DMS153 (cell line): Measurements from ENCODE around the gene CLEC2A.

Experiments used
- DNase-seq: peaks from one replicate; lab custom pipeline; 2025; lab: John Stamatoyannopoulos, UW

The CLEC2A gene

DNA sequence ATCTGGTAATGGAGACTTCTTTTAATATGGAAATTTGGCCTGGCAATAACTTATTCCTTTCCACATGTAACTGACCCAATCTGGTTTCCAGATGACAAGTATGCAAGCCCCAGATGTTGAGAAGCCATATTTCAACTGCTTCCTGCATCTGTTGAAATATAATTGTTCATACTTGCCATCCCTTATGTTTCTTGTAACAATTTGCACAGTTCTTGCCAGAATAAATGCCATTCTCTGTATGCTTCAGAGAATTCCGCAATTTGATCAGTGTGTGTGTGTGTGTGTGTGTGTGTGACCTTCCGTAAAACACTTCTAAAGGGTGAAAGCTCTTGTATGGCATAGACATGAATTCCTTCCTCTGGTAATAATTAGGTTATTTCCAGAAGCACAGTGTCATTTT is 1.8 kb upstream of the CLEC2A start:
- no peak for DNase-seq

DNA sequence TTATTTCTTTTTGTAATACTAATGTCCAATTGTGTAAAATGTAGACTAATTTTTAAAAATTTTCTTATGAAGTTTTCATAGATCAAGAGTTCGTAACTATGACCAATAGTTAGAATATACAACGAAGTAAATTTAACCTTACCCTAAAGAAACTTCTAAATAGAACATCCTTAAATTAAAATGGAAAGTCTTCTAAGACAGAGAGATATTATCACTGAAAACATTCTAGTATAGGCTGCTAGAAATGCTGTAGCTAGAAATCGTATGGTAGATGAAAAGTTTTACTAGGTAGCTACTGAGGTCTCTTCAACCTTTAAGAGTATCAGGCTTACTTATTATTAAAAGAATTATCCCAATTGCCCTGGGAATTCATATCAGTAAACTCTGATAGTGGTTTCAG is 925 bp downstream of the CLEC2A start:
- DNase-seq = no peak

DNA sequence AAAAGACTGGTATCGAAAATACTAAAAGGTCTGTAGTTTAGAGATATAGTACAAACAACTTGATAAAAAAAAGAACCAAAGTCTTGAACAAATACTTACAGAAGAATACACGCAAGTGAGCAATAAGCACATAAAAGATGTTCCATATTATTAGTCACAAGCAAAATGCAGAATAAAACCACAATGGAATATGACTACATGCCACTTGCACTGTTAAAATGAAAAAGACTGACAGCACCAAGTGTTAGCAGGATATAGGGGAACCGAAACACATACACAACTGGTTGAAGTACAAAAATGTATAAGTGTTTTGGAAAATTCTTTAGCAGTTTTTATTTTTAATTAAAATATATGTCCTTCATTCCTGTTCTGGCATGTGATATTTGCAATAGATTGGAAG is 3.6 kb downstream of the CLEC2A start:
- no peak for DNase-seq

DNA sequence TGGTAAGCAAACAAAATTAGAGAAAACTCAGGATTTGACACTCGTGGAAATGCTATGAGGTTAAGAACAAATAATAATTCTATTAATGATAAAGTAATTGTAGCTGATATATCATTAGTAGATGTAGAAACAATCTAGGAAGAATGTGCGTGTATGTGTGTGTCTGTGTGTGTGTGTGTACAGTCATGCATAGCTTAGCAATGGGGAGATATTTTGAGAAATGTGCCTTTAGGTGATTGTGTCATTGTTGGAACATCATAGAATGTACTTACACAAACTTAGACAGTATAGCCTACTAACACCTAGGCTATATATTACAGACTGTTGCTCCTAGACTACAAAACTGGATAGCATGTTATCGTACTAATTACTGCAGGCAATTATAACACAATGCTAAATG is 5.3 kb downstream of the CLEC2A start:
- DNase-seq = no peak

DNA sequence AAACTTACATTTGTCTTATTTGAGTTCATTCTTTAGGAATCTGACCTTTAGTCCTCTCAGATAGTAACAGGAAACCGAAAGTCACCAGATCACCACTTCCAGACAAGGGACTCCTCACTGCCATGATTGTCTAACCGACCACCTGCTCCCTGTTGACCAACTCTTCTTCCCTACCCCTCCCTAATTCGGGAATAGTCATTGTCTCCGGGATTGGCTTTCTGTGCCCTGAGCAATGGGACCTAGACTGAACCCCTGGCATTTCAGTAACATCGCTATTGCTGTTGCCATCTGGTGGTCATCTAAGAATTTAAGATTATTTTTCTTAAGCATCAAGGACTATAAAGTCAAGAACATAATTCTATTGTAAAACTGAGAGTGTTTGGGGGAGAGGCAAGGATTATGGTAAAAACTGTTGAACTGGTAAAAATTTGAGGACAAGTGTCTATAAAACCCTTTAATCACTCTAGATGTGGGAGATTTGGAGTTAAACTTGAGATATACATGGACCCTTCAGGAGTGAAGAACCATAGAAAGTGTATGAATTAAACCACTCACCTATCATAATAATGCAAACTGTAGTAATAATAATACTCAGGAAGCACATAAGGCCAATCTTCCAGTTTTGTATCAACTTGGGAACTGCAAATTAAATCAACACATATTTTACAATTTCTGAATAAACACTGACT is 6.3 kb downstream of the CLEC2A start:
- DNase-seq = peak; percentile 13

DNA sequence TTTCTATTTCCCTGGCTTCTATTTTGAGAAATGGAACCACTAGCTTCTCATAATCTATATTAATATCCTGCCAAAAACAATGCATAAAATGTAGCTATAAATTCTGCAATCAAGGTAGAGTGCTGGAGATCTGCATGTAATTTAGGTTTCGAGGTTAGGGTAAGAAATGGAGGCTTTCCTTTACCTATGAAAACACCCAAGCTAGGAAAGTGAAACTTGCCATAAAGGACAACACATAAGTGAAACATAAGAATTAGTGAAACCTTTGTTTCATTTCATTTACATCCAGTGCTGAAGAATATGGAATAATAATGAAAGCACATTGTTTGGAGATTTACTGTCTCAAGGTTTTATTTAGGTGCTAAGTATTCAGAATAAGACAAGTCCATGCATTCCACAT is 9.7 kb downstream of the CLEC2A start:
- no peak for DNase-seq

DNA sequence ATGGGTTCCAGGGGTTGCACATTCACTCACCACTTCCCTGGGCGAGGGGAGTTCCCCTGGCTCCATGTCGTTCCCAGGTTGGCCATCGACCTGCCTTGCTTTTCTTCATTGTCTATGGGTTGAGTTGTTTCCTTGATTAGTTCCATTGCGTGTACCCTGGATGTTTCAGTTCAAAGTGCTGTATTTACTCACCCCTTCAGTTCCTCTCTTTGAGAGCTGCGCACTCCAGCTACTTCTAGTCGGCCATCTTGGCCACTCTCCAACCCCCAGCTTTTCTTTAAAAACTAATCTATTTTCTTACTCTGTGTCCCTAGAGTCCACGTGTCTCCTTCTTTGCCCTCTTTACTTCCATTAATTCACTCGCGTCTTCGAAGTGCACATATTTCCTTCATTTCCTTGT is 11.7 kb downstream of the CLEC2A start:
- DNase-seq = no peak

DNA sequence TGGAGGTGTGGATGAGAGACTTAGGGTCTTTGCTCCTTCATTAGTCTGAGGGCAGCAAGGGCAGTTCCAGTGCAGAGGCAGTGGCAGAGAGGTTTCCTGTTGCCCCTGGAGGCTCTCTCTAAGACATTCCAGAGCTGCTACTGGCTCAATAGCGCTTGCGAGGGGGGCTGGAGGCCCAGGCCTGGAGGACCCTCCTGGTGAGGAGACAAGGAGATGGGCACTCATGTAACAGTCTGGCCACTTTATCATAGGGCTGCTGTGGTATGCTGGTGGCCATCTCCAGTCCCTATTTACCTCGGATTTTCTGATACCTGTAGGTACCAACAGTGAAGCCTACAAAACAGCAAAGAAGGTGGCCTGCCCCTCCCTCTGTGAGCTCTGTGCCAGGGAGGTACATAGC is 12.7 kb downstream of the CLEC2A start:
- no peak for DNase-seq

DNA sequence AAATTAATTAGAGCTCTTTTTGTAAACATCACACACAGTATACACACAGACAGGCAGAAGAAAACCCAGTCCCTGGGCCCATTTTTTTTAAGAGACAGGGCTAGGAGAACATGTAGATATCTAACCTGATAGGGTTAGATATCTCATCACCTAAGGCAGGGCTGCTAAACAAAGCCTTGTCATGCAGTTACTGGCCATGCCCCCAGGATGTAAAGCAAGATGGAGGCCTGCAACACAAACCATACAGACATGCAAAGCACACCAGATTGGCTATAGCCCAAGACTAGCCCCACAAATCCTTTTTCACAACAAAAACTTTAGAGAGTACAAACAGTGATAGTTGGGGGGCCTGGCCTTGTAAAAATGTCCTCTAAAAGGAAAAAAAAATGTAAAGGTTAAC is 20.5 kb downstream of the CLEC2A start:
- DNase-seq = no peak

DNA sequence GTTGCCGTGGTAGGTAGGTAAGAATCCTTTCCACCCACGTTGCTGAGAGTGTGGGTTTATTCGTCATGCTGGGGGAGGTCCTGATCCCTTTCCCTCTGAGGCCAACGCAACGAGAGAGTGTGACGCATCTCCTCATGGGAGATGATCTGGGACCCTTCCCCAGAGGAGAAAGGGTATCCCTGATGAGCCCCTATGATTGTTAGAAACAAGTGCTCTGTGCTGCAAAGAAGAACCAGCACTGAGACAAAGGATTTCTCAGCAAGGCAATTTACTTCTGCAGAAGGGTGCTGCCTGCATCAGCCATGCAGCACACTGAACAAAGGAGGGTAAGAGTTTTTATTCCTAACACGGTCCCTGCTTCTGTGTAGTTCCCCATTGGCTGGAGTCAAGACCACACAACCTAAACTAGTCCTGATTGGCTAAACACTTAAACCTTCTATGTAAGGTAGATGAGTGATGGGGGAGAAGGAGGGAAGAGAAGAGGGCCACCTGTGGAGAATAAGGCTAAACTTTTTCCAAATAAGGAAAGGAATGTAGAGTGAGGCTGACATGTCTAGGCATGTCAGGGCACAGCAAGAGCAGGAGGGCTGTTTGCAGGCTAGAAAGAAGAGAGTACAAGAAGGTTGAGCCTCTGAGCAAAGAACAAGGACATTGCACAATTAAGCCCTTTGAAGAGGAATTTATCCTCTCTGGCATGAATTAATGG is 21.3 kb downstream of the CLEC2A start:
- no peak for DNase-seq

DNA sequence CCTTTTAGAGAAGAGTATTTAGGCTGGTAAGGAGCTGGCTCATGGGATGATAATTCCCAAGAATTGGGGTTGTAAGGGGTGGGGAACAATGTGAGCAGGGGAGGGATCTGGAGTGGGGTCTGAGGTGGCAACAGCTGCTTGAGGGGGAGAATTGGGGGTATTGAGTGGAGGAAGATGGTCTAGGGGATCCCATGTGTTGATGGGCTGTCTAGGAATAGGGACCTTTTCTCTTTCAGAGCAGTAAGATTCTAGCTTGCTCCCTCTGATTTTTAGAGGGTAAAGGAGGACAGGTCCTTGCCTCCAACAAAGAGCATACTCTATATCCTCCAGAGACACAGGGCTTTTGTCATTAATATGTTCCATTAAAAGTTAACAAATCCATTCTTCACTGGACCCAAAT is 22.4 kb downstream of the CLEC2A start:
- no peak for DNase-seq

DNA sequence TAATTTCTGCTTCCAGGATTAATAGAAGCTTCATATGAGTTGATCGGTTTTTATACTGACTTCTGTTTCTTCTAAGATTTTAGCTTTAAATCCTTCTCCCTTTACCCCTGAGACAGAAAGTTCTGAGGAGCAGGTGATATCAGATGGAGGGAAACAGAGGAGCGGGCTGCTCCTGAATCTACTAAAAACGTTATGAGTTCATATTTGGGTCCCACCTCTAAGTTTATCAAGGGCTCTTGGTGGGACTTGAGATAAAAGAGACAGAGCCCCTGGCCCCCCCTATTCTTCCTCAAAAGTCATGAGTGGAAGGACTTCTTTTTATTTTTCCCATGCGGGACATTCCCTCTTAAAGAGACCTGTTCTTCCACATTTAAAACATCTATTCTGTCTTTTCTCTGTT is 23.8 kb downstream of the CLEC2A start:
- DNase-seq = no peak

DNA sequence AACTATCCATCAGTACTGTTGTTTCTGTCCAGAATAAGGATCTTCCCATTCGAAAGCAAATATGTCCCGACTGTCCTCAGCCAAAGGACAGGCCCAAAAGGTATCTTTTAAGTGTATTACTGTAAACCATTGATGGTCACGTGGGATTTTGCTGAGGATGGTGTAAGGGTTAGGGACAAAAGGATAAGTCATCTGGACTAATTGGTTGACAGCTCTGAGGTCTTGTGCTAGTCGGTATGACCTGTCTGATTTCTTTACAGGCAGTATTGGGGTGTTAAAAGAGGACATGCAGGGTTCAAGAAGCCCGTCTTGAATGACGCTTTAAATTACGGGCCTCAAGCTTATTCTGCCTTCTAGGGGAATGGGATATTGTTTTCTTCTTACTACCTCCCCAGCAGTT is 24.4 kb downstream of the CLEC2A start:
- DNase-seq = no peak

DNA sequence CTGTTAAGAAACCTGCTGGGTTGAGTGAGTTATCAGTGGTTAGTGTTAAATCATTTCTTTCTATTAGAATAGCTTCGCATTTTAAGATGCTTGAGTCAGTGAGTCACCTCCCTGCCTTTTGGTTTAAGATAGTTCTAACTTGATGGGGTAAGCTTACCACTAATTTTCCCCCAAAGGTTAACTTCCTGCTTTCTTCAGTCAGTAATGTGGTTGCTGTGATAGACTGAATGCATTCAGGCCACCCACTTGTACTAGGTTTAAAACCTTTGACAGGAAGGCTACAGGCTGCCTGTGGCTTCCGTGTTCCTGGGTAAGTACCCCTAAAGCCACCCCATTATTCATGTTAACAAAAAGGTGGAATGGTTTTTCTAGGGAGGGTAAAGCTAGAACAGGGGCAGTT is 25.3 kb downstream of the CLEC2A start:
- DNase-seq = no peak

DNA sequence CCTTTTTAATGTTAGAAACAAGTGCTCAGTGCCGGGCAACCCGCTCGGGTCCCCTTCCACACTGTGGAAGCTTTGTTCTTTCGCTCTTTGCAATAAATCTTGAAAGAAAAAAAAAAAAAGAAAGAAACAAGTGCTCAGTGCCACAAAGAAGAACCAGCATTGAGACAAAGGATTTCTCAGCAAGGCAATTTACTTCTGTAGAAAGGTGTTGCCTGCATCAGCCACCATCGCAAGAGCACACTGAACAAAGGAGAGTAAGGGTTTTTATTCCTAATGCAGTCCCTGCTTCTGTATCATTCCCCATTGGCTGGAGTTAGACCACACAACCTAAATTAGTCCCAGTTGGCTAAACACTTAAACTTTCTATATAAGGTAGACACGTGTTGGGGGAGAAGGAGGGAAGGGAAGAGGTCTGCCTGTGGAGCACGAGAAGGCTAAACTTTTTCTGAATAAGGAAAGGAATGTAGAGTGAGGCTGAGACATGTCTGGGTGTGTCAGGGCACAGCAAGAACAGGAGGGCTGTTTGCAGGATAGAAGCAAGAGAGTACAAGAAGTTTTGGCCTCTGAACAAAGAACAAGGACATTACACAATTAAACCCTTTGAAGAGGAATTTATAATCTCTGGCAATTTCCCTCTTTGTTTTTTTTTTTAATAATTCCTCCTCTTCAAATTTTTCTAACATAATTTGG is 29.5 kb downstream of the CLEC2A start:
- DNase-seq = no peak

DNA sequence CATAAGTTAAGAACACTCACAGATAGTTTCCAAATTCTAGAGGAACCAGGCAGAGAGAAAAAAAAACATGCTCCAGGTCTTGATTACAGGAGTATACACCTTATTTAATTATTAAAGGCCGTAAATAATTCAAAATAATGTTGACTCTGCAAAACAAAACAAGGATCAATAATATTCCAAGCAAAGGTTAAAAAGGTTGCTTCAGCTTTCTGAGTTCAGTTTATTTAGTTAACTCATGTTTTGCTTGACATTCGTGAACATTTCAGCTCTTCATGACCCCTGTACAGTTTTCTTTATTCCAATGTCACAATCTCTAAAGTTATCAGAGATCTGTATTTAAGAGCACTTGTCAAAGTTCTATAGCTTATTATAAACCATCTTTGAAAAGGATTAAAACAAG is 31.2 kb downstream of the CLEC2A start:
- DNase-seq = no peak

DNA sequence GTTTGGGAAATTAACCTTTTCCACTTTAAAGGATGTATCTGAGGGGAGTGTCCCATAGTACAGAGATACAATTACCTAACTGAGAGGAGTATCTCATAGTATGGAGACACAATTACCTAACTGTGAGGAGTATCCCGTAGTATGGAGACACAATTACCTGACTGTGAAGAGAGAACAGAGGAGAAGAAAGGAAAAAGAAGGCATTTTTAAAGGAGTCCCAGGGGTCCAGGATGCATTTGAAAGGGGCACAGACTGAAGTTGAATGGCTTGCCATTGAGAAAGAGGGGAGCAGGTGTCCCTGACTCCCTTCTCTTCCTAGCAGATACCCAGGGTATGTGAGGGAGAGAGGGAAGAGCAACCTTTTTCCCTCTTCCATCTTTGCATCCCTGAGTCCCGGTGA is 33.0 kb downstream of the CLEC2A start:
- DNase-seq = no peak

DNA sequence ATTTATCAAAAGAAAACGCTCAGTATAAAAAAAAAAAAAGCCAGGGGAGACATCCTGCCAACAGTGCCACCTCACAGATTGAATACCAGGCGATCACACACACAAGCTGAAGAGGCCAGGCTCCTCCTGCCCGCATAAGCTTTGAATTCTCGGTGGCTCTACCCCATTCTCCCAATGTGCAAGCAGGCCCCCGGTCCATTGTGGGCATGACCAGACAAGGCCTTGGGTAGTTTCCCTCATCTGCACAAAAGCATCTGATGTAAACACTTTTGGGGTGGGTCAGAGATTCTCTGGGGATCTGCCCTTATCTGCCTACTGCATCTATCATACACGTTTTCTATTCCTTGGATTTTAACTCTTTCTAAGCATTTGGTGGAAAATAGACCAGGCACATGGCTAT is 34.6 kb downstream of the CLEC2A start:
- DNase-seq = no peak

DNA sequence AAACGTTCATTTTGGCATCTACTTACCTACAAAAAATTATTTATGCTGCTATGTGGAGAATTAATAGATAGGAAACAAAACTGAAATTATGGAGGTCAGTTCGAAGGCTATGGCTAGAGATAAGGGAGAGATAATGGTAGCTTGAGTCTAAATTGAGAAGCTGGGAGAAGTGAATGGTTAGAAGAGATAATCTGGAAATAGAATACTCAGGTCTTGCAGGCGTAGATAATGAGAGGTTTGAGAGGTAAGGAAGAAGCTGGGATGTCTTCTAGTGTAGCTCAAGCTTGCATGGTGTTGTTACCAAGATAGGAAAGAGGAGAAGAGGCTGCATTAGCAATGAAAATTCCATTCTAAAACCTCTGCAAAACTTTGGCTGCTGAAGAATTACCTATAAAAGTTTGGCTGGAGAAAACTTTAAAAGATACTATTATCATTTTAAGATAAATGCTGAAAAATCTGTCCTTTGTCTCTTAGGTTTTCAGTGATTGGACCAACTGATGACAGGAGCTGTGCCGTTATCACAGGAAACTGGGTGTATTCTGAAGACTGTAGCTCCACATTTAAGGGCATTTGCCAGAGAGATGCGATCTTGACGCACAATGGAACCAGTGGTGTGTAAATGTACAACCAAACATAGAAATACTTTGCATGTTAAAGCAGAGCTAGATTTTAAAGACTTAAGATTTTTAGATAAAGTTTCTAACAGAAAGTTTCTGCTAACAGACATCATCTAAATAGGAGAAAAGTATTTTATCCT is 36.8 kb downstream of the CLEC2A start:
- DNase-seq = no peak

DNA sequence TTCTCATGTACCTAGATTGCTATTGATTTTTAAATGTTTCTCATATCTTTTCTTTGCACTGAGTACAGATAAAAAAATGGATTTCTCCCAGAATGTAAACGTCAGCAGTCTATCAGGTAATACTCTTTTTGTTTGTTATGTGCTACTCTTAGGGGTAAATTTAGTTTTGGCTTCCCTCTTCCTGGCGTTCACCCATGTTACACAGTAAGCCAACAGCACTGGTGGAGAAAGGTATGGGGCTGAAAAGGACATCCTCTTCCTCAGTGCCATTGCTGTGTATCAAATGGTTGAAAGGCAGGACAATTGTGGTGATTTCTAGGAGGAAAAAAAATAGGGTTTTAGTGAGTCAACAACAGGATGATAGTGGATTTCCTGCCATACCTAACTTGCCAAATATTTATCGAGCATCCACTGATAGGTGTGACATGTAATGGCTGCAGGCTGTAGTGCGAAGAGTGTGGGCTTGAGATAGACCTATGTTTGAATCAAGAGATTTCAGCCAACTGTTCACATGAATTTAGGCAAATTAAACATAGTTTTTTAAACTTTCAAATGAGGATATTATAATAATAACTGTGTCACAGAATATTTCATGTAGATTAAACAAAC is 43.4 kb downstream of the CLEC2A start:
- DNase-seq = no peak

DNA sequence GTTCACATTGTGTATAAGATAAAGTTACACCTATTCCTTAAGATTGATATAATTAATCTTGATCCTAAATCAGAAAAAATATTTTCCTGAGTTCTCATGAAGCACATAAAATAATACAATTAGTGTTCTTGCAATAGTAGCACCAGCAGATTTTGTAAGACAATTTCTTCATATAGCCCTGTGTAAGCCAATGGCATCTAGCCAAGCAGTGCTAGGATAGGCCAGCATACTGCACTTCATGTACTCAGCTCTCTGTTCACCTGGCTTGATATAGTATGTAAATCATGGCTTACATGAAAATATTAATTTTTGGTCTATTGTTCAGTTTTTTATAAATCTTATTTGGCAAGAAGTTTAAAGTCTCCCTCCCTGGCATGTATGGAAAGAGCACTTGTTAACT is 49.0 kb downstream of the CLEC2A start:
- peak; percentile 20 for DNase-seq

DNA sequence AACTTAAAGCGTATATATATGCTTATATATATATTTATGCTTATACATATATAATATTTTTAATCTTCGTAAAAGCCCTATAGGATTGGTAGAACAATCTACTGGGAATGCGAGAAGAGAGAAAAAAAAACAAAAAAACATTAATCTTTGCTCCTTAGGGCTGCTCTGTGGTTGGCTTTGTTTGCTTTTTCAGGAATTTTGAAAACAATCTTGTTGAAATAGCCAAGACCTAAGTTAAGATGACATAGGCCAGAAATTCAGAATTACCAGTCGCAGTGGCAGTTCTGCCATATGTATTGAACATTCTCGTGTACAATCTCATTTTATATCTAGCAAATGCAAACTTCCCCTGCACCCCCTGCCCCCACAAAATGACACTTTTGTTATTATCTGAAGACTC is 50.2 kb downstream of the CLEC2A start:
- no peak for DNase-seq
